Tibial nerve (tissue), 4 donors: Measurements from ENCODE around the gene ARMH3. TPM values are rescaled to one million over a fixed set of nuclear protein-coding genes. Genes with fewer than 3 reads are reported as not detected.

Source experiments
- DNase-seq, 2 donors: peaks; one replicate each; pipeline ENCODE4 v3.0.0-alpha.2; 2019; ENCODE audit warnings: low spot score in 2 of 2
- H3K27ac ChIP-seq, 4 donors: fragments of 200-600 bp; sonication (generic) in 3 of 4; one replicate each; pipeline ENCODE4 v1.5.1; 2017 to 2019; ENCODE audit warnings: mild to moderate bottlenecking in 1 of 4
- H3K27me3 ChIP-seq, 2 donors: fragments of 200-600 bp; sonication (generic) in 1 of 2; one replicate each; pipeline versions ENCODE4 v1.5.1 to v1.6.0; 2017 to 2019
- H3K36me3 ChIP-seq, 3 donors: fragments of 200-600 bp; sonication (generic); one replicate each; pipeline ENCODE4 v1.5.1; 2018 to 2019
- H3K4me1 ChIP-seq, 4 donors: fragments of 200-600 bp; sonication (generic) in 3 of 4; one replicate each; pipeline ENCODE4 v1.5.1; 2017 to 2019
- H3K4me3 ChIP-seq, 4 donors: fragments of 200-600 bp; sonication (generic) in 3 of 4; one replicate each; pipeline ENCODE4 v1.5.1; 2017 to 2019; ENCODE audit warnings: mild to moderate bottlenecking in 1 of 4, moderate library complexity in 1 of 4
- H3K9me3 ChIP-seq, 4 donors: fragments of 200-600 bp; sonication (generic) in 3 of 4; one replicate each; pipeline ENCODE4 v1.5.1; 2017 to 2019
- EP300 ChIP-seq, 2 donors: sonication (generic); formaldehyde crosslinking; IDR thresholded peaks; one replicate each; pipeline ENCODE4 v1.6.1; 2017; ENCODE audit warnings: antibody characterized with exemption in 2 of 2, mild to moderate bottlenecking in 1 of 2
- POLR2A ChIP-seq, 2 donors: fragments of 450-650 bp; IDR thresholded peaks; one replicate each; pipeline ENCODE4 v1.6.1; 2017; ENCODE audit warnings: antibody characterized with exemption in 2 of 2, mild to moderate bottlenecking in 2 of 2, moderate library complexity in 2 of 2
- WGBS, 2 donors: methylation state at CpG; one replicate each; pipeline ENCODE4 v1.1.5; 2018; 5-methylcytosine and 5-hydroxymethylcytosine counted together
- total RNA-seq, 4 donors: library from RNA; depleted of rRNA; stranded (reverse); fragments of >200 nt; gene quantifications; one replicate each; pipeline ENCODE4 v1.1.0, GENCODE V29; 2016
- TF ChIP-seq, protein P1 (sequence below), 5 experiments: fragments of 200-600 bp in 3 of 5; fragments of 450-650 bp in 2 of 5; sonication (generic) in 3 of 5; IDR thresholded peaks; one replicate each; pipeline ENCODE4 v1.5.1; 2016 to 2019; ENCODE audit warnings: antibody characterized with exemption in 5 of 5, mild to moderate bottlenecking in 3 of 5, moderate library complexity in 2 of 5

The ARMH3 gene
- total RNA-seq, 4 donors from 2014 or later: 16.9 to 19.5 (median 18.5) TPM

GRCh38 chr10:102090772-102091171 lies 34.8 kb upstream of the ARMH3 start:
- Histone ChIP-seq H3K27ac (no peak overlapping the region), H3K9me3 (no peaks in the 10 kb centered on the region), H3K27me3 (no peaks in the 10 kb centered on the region), H3K4me1 (no peaks in the 10 kb centered on the region), H3K36me3 (peaks cover 0 to 6% (median 0%) of the 10 kb centered on the region in 3 donors), H3K4me3 (no peak overlapping the region)
- WGBS, 2 donors: 40 to 47% methylated on average over 2 of the region's 2 CpGs
- no peak for TF ChIP-seq POLR2A (IDR thresholded peaks at IDR 0.05)
- TF ChIP-seq EP300 (IDR thresholded peaks at IDR 0.05): no peak
- TF ChIP-seq, protein P1, sequence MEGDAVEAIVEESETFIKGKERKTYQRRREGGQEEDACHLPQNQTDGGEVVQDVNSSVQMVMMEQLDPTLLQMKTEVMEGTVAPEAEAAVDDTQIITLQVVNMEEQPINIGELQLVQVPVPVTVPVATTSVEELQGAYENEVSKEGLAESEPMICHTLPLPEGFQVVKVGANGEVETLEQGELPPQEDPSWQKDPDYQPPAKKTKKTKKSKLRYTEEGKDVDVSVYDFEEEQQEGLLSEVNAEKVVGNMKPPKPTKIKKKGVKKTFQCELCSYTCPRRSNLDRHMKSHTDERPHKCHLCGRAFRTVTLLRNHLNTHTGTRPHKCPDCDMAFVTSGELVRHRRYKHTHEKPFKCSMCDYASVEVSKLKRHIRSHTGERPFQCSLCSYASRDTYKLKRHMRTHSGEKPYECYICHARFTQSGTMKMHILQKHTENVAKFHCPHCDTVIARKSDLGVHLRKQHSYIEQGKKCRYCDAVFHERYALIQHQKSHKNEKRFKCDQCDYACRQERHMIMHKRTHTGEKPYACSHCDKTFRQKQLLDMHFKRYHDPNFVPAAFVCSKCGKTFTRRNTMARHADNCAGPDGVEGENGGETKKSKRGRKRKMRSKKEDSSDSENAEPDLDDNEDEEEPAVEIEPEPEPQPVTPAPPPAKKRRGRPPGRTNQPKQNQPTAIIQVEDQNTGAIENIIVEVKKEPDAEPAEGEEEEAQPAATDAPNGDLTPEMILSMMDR (IDR thresholded peaks at IDR 0.05): no peak
- DNase-seq: no peak

- Histone ChIP-seq H3K9me3 (no peaks in the 10 kb centered on the region), H3K4me3 (no peak overlapping the region), H3K27me3 (no peaks in the 10 kb centered on the region), H3K27ac (no peak overlapping the region), H3K36me3 (no peaks in the 10 kb centered on the region), H3K4me1 (no peaks in the 10 kb centered on the region)
- DNase-seq: no peak
- 96% methylated on average over 8 of the region's 8 CpGs for WGBS, 2 donors
- no peak for TF ChIP-seq POLR2A (IDR thresholded peaks at IDR 0.05)
- TF ChIP-seq, protein P1 (IDR thresholded peaks at IDR 0.05): no peak
- no peak for TF ChIP-seq EP300 (IDR thresholded peaks at IDR 0.05)
These were observed 30.2 kb upstream of the ARMH3 start for GRCh38 chr10:102086196-102086595.

DNA sequence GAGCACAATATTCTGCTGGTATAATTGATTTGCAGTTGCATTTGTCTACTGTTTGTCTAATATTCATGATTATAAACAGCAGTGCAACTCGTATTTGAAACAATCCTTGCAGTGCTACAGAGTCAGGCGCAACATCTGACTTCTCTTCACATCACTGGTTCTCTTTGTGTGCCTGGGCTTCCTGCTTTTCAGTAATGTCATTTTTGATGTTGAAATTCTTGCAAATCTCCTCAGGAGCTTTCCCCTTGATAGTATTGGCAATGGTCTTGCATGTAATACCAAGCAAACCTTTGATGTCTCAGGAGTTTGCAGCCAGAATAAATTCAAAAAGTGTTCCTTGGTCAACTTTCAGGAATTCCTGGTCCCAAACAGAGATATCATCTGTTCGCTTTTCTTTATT lies 29.4 kb upstream of the ARMH3 start:
- H3K36me3 ChIP-seq: no peaks in the 10 kb centered on the region
- no peaks in the 10 kb centered on the region for H3K4me1 ChIP-seq
- 78 to 79% methylated on average over 3 of the region's 3 CpGs for WGBS, 2 donors
- no peak overlapping the region for H3K4me3 ChIP-seq
- no peaks in the 10 kb centered on the region for H3K9me3 ChIP-seq
- DNase-seq: no peak
- no peak overlapping the region for H3K27ac ChIP-seq
- TF ChIP-seq POLR2A (IDR thresholded peaks at IDR 0.05) (no peak), EP300 (IDR thresholded peaks at IDR 0.05) (no peak)
- TF ChIP-seq, protein P1 (IDR thresholded peaks at IDR 0.05): no peak
- H3K27me3 ChIP-seq: no peaks in the 10 kb centered on the region

DNA sequence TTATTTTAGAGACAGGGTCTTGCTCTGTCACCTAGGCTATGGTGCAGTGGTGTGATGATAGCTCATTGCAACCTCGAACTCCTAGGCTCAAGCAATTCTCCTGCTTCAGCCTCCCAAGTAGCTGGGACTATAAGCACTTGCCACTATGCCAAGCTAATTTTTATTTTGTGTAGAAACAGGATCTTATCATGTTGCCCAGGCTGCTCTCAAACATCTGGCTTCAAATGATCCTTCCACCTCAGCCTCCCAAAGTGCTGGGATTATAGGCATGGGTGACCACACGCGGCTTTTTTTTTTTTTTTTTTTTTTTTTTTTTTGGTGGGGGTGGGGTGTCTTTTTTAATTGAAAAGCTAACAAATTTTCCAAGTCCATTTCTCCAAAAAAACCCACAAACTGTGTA lies 27.6 kb upstream of the ARMH3 start:
- 89 to 94% methylated on average over 3 of the region's 3 CpGs for WGBS, 2 donors
- Histone ChIP-seq H3K27ac (no peak overlapping the region), H3K4me1 (no peaks in the 10 kb centered on the region), H3K36me3 (no peaks in the 10 kb centered on the region), H3K4me3 (no peak overlapping the region), H3K9me3 (no peaks in the 10 kb centered on the region), H3K27me3 (no peaks in the 10 kb centered on the region)
- no peak for DNase-seq
- TF ChIP-seq, protein P1 (IDR thresholded peaks at IDR 0.05): no peak
- TF ChIP-seq EP300 (IDR thresholded peaks at IDR 0.05): no peak
- no peak for TF ChIP-seq POLR2A (IDR thresholded peaks at IDR 0.05)

GRCh38 chr10:102072673-102073527 lies 16.9 kb upstream of the ARMH3 start:
- Histone ChIP-seq H3K9me3 (no peaks in the 10 kb centered on the region), H3K36me3 (peaks cover 0 to 17% (median 0%) of the 10 kb centered on the region in 3 donors), H3K4me3 (no peak overlapping the region), H3K27ac (no peak overlapping the region), H3K4me1 (peaks cover 0 to 22% (median 0%) of the 10 kb centered on the region in 4 donors), H3K27me3 (no peaks in the 10 kb centered on the region)
- DNase-seq: peak; percentile 79 to 97
- TF ChIP-seq EP300 (IDR thresholded peaks at IDR 0.05): no peak
- TF ChIP-seq, protein P1 (IDR thresholded peaks at IDR 0.05): peak; percentile 83 to 95 (median 88)
- 79 to 83% methylated on average over 4 of the region's 4 CpGs for WGBS, 2 donors
